Smooth muscle cell (in vitro differentiated cells): Measurements from ENCODE around the gene KCTD17. TPM values are rescaled to one million over a fixed set of nuclear protein-coding genes. Genes with fewer than 3 reads are reported as not detected.

Experiments used
- DNase-seq: peaks from one replicate; lab custom pipeline; 2025; ENCODE audit not compliant: unreplicated experiment; lab: John Stamatoyannopoulos, UW
- H2AFZ ChIP-seq: fragments of 200-600 bp; sonication (generic); 2 replicates; pipeline ENCODE4 v1.6.0; 2016; ENCODE audit warnings: antibody characterized with exemption, low read depth, mild to moderate bottlenecking
- H3F3A ChIP-seq: fragments of 200-600 bp; sonication (generic); 2 replicates; pipeline ENCODE4 v1.6.0; 2017; ENCODE audit warnings: antibody characterized with exemption, low read depth
- H3K27ac ChIP-seq: fragments of 200-600 bp; sonication (generic); 2 replicates; pipeline ENCODE4 v1.5.1; 2016; ENCODE audit warnings: low read depth, mild to moderate bottlenecking
- H3K27me3 ChIP-seq: fragments of 200-600 bp; sonication (generic); 2 replicates; pipeline ENCODE4 v1.6.1; 2016; ENCODE audit warnings: low read depth, mild to moderate bottlenecking
- H3K36me3 ChIP-seq: fragments of 200-600 bp; sonication (generic); 2 replicates; pipeline ENCODE4 v1.5.1; 2016; ENCODE audit warnings: low read depth
- H3K4me1 ChIP-seq: fragments of 200-600 bp; sonication (generic); 2 replicates; pipeline ENCODE4 v1.5.1; 2016; ENCODE audit warnings: low read depth
- H3K4me2 ChIP-seq: fragments of 200-600 bp; sonication (generic); 2 replicates; pipeline ENCODE4 v1.6.0; 2016; ENCODE audit warnings: mild to moderate bottlenecking
- H3K4me3 ChIP-seq: fragments of 200-600 bp; sonication (generic); 2 replicates; pipeline ENCODE4 v1.5.1; 2016; ENCODE audit warnings: mild to moderate bottlenecking
- H3K79me2 ChIP-seq: fragments of 200-600 bp; sonication (generic); 2 replicates; pipeline ENCODE4 v1.6.0; 2016; ENCODE audit warnings: low read depth, mild to moderate bottlenecking
- H3K9ac ChIP-seq: fragments of 200-600 bp; sonication (generic); 2 replicates; pipeline ENCODE4 v1.6.0; 2016; ENCODE audit warnings: low read depth
- H3K9me3 ChIP-seq: fragments of 200-600 bp; sonication (generic); replicated peaks from 2 replicates; pipeline ENCODE4 v1.5.1; 2016; ENCODE audit warnings: low read depth
- H4K20me1 ChIP-seq: fragments of 200-600 bp; sonication (generic); 2 replicates; pipeline ENCODE4 v1.6.0; 2016; ENCODE audit warnings: low read depth
- CTCF ChIP-seq: fragments of 200-600 bp; sonication (generic); IDR thresholded peaks from 2 replicates; pipeline ENCODE4 v1.5.1; 2017; ENCODE audit warnings: borderline replicate concordance, mild to moderate bottlenecking, antibody characterized with exemption; ENCODE audit not compliant: insufficient read depth, poor library complexity, severe bottlenecking
- WGBS: methylation state at CpG from one replicate; pipeline ENCODE4 v1.1.7; 2016; ENCODE audit warnings: low lambda C conversion rate; 5-methylcytosine and 5-hydroxymethylcytosine counted together
- polyA plus RNA-seq: library from polyadenylated mRNA; unstranded; fragments of >200 nt; fragmentation: Nextera tagmentation; extraction: Ambion mirVana; gene quantifications from 2 replicates; pipeline ENCODE4 v1.2.1, GENCODE V29; 2016
- total RNA-seq: library from RNA; depleted of rRNA; stranded (reverse); fragments of >200 nt; gene quantifications from 2 replicates; pipeline ENCODE4 v1.2.3, GENCODE V29; 2014

Gene KCTD17
- total and polyA plus RNA-seq, 2 experiments from 2014 or later = 20.0 to 36.9 TPM

DNA sequence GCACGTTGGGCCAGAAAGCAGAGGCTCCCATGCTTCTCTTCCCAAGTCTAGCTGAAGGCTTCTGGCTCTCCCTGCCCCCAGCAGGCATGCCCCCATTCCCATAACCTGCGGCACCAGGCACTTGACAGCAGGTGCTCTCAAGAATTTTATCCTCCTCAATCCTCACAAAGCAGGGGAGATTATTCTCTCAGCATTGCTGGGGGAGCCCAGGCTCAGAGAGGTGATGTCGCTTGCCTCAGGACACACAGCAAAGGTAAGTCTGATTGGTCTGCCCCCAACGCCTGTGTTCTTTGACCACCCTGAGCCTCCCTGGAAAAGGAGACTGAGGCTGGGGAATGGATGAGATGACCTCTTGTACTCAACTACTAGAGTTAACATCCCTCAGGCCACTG lies 37.1 kb upstream of the KCTD17 start:
- no peak for TF ChIP-seq CTCF
- whole genome bisulfite sequencing = 92% methylated on average over 4 of the region's 4 CpGs
- DNase-seq = no peak

GRCh38 chr22:37014835-37015586 lies 36.5 kb upstream of the KCTD17 start:
- peaks cover 12% of the 10 kb centered on the region for H3K79me2 ChIP-seq
- 82% methylated on average over 12 of the region's 12 CpGs for WGBS
- H3K4me1 ChIP-seq = no peaks in the 10 kb centered on the region
- no peak overlapping the region for H3K4me3 ChIP-seq
- H3K36me3 ChIP-seq = no peaks in the 10 kb centered on the region
- H3F3A ChIP-seq = no peaks in the 10 kb centered on the region
- no peak for TF ChIP-seq CTCF
- peaks cover 15% of the 10 kb centered on the region for H4K20me1 ChIP-seq
- no peak overlapping the region for H3K9ac ChIP-seq
- H3K9me3 ChIP-seq = no peaks in the 10 kb centered on the region
- no peak overlapping the region for H2AFZ ChIP-seq
- H3K4me2 ChIP-seq = no peak overlapping the region
- no peak for DNase-seq
- H3K27me3 ChIP-seq = no peaks in the 10 kb centered on the region
- H3K27ac ChIP-seq = no peak overlapping the region

More for the DNA sequence above, 37.1 kb upstream of the KCTD17 start:
- Histone ChIP-seq H3K4me1 (no peaks in the 10 kb centered on the region), H3K4me3 (no peak overlapping the region), H3K9ac (no peak overlapping the region), H3K36me3 (no peaks in the 10 kb centered on the region), H3K27ac (no peak overlapping the region), H3K9me3 (no peaks in the 10 kb centered on the region), H3F3A (no peaks in the 10 kb centered on the region), H3K4me2 (no peak overlapping the region), H3K79me2 (peaks cover 8% of the 10 kb centered on the region), H3K27me3 (no peaks in the 10 kb centered on the region), H4K20me1 (peaks cover 15% of the 10 kb centered on the region), H2AFZ (no peak overlapping the region)

DNA sequence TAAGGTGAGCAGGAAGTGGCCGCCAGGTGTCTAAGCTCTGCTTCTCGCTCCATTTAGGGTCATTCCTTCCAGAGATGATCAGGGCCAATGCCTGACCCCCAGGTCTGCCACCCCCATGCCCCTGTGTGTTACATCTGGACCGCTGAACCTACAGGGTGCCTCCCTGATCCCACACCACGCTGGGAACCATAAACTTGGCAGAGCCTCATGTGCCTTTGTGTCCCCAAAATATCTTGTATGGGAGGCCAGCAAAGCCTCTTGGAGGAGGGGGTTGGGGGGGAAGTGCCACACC lies 36.0 kb upstream of the KCTD17 start:
- peaks cover 15% of the 10 kb centered on the region for H4K20me1 ChIP-seq

More for the DNA sequence above, 36.0 kb upstream of the KCTD17 start:
- Histone ChIP-seq H3K27me3 (no peaks in the 10 kb centered on the region), H3K9me3 (no peaks in the 10 kb centered on the region), H3F3A (no peaks in the 10 kb centered on the region), H3K27ac (no peak overlapping the region), H3K4me3 (no peak overlapping the region), H2AFZ (no peak overlapping the region), H3K4me1 (peaks cover 5% of the 10 kb centered on the region), H3K36me3 (no peaks in the 10 kb centered on the region), H3K4me2 (no peak overlapping the region), H3K9ac (no peak overlapping the region), H3K79me2 (peaks cover 17% of the 10 kb centered on the region)
- WGBS = 74% methylated on average over 4 of the region's 4 CpGs
- TF ChIP-seq CTCF = no peak
- DNase-seq = no peak
